Mucosa of stomach (tissue), 1 donor: ENCODE results near the gene GOLGA8J.
"Not testable (repeated sequence)": the region's sequence is repeated elsewhere in the genome, so short reads cannot be mapped to it uniquely, and the experiment has no call there.

Experiments
- H3K27me3 ChIP-seq: one replicate; pipeline ENCODE4 v1.7.0; 2013; ENCODE audit warnings: mild to moderate bottlenecking, low read length; ENCODE audit not compliant: control insufficient read depth, insufficient read depth
- H3K36me3 ChIP-seq: one replicate; pipeline ENCODE4 v1.7.0; 2013; ENCODE audit warnings: low read length; ENCODE audit not compliant: control insufficient read depth, insufficient read depth
- H3K4me1 ChIP-seq: one replicate; pipeline ENCODE4 v1.7.0; 2013; ENCODE audit warnings: mild to moderate bottlenecking, low read length; ENCODE audit not compliant: control insufficient read depth, insufficient read depth
- H3K4me3 ChIP-seq: one replicate; pipeline ENCODE4 v1.7.0; 2013; ENCODE audit warnings: low read length
- H3K9ac ChIP-seq: one replicate; pipeline ENCODE4 v1.7.0; 2013; ENCODE audit warnings: mild to moderate bottlenecking, low read length, moderate library complexity
- H3K9me3 ChIP-seq: one replicate; pipeline ENCODE4 v1.7.0; 2013; ENCODE audit warnings: mild to moderate bottlenecking, low read length, moderate library complexity; ENCODE audit not compliant: control insufficient read depth
- donor health status: Pancreatic carcinoma.

Gene GOLGA8J, protein sequence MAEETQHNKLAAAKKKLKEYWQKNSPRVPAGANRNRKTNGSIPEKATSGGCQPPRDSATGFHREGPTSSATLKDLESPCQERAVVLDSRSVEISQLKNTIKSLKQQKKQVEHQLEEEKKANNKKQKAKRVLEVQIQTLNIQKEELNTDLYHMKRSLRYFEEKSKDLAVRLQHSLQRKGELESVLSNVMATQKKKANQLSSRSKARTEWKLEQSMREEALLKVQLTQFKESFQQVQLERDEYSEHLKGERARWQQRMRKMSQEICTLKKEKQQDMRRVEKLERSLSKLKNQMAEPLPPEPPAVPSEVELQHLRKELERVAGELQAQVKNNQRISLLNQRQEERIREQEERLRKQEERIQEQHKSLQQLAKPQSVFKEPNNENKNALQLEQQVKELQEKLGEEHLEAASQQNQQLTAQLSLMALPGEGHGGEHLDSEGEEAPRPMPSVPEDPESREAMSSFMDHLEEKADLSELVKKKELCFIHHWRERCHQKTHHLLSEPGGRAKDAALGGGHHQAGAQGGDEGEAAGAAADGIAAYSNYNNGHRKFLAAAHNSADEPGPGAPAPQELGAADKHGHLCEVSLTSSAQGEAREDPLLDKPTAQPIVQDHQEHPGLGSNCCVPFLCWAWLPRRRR

DNA sequence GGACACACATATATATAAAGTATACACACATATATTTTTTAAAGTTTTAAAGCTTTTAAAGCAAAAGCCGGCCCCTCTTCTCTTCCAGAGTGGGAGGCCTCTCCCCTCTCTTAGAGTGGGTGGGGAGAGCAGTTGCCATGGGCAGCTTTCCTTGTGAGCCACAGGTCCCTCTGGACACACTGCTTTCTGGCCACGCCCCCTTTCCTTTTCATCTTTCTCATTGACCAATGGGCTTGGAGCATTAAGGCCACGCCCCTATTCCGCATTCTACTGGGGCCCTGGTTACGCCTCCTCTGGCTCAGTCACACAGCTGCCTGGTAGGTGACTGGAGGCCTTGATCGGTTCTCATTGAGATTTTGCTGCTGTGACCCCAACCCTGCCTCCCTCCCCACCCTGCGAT is at the start of gene GOLGA8J:
TSS of gene GOLGA8J (plus strand) at position 301 of the 400 bp plus-strand sequence. CDS start at position 399, 98 bp downstream.
- H3K4me3 ChIP-seq, H3K4me1 ChIP-seq, H3K9ac ChIP-seq, H3K27me3 ChIP-seq, H3K9me3 ChIP-seq, H3K36me3 ChIP-seq: not testable (repeated sequence)

DNA sequence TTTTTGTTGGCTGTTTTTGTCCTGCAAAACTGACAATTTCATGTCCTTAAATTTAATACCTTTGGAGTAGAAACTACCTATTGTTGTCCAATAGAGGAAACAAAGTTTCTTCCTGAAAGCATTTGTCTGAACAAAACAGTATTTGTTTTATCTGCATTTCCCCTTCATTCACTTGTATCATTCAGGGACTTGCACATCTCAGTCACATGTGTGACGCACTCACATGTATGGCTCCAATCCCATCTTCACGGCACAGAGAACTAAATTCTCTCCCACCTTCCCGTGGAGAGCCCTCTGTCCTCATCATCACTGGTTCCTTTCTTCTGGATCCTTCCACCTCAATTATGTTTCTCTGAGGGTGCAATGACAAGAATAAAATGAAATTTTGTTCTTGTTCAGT is 49.5 kb upstream of the GOLGA8J start:
- no peaks in the 10 kb centered on the region for H3K27me3 ChIP-seq
- H3K36me3 ChIP-seq: no peaks in the 10 kb centered on the region
- no peak overlapping the region for H3K9ac ChIP-seq
- no peaks in the 10 kb centered on the region for H3K4me1 ChIP-seq
- H3K4me3 ChIP-seq: no peak overlapping the region
- H3K9me3 ChIP-seq: no peaks in the 10 kb centered on the region

DNA sequence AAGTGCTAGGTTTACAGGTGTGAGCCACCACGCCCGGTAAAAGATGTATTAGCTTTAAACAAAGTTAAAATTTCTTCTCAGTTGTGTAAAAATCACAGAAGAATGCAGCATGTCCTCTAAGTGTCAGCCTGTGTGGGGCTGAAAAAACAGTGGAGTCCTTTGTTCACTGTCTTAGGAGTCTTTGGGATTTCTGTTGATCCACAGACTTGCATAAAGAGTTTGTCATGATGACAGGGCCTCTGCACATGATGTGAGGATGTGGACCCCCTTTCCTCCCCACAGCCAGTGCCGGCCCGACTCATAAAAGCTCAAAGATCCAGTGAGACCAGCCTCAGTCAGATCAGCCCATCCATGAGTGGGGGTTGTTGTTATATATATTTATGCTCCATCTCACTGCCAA is 49.0 kb upstream of the GOLGA8J start:
- Histone ChIP-seq H3K9ac (no peak overlapping the region), H3K27me3 (no peaks in the 10 kb centered on the region), H3K36me3 (no peaks in the 10 kb centered on the region), H3K9me3 (no peaks in the 10 kb centered on the region), H3K4me3 (no peak overlapping the region), H3K4me1 (no peaks in the 10 kb centered on the region)

DNA sequence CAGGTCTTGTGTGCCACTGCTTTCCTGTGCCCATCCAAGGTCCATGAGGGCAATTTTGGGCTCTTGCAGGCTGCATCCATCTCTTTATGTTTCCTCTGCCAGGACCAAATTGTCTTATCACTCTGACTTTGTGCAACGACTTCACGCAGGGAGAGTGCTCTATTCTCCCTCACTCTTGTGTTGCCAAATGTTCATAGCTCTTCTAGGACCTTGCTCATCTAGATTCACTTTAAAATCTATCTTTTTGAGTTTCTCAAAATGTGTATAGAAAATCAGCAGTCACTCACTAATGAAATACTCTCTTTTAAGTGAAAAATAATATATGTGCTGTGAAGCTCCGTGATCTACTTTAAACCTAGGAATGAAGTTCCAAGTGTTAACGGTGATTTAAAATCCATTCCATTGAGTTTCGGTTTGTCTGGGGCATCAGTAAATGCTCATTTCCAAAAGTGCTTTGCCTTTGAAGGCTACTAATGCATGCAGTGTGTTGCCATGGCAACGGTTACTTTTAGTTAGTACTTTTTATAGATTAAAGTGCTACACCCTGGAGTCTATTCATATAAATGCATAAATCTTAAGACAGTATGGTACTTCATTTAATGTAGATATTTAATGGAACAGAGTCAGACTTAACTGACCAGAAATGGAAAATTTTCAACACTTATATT is 46.6 kb upstream of the GOLGA8J start:
- H3K9me3 ChIP-seq: no peaks in the 10 kb centered on the region
- H3K9ac ChIP-seq: no peak overlapping the region
- no peaks in the 10 kb centered on the region for H3K4me1 ChIP-seq
- no peaks in the 10 kb centered on the region for H3K36me3 ChIP-seq
- H3K4me3 ChIP-seq: no peak overlapping the region
- H3K27me3 ChIP-seq: no peaks in the 10 kb centered on the region

DNA sequence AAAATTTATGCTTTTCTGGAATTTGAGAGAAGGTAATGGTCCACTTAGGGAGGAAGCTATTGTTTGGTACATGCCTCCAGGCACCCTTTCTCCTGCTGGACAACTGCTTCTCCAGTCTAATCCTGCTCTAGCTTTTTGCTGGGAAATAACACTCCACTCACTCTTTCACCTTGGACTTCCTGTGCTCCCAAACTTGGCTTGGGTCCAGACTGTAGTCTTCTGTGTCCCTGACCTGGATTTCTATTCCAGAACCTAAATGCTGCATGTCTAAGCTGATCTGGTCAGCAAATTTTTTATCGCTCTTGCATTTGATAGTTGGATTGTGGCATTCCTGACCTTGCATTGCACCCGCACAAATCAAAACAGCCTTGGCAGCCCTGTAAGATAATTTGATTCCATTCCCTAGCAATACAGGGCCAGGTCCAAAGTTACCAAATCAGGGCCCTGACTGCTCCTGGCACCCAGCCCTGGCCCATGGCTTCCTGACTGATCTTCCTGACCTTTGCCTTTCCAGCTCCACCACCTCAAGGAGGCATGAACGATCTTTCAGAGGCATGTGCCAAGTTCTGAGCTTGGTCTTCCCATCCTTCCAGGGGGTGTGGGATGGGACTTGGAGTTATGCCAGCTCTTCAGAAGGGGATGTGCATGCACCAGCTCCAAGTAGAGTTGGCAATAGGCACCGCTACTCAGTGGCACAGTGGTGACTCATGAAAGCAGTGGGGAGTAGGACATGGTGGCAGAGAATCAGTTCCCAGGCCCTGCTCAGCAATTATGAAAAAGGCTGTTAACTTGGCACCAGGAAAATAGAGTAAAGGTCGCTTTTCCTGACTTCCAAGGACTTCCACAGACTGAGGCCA is 43.9 kb upstream of the GOLGA8J start:
- H3K36me3 ChIP-seq: no peaks in the 10 kb centered on the region
- H3K27me3 ChIP-seq: no peaks in the 10 kb centered on the region
- no peaks in the 10 kb centered on the region for H3K4me1 ChIP-seq
- H3K4me3 ChIP-seq: no peak overlapping the region
- H3K9ac ChIP-seq: no peak overlapping the region
- H3K9me3 ChIP-seq: no peaks in the 10 kb centered on the region

DNA sequence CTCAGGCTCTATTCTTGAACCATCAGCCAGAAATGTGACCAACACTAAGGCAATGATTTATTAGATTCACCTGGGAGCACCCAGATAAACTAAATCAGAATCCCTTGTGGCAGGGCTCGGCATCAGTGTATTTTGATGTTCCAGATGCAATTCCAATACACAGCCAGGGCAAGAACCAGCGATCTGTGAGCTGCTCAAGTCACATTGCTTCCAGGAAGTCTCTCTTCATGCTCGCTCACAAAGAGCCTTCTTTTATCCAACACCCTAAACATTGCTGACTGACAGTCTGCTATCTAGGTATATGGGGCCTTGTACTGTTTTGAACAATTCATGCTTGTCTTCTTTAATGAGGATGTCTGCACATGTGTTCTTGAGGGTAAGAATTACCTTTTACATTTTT is 40.9 kb upstream of the GOLGA8J start:
- Histone ChIP-seq H3K27me3 (no peaks in the 10 kb centered on the region), H3K9ac (no peak overlapping the region), H3K9me3 (no peaks in the 10 kb centered on the region), H3K4me3 (no peak overlapping the region), H3K36me3 (no peaks in the 10 kb centered on the region), H3K4me1 (peaks cover 3% of the 10 kb centered on the region)

DNA sequence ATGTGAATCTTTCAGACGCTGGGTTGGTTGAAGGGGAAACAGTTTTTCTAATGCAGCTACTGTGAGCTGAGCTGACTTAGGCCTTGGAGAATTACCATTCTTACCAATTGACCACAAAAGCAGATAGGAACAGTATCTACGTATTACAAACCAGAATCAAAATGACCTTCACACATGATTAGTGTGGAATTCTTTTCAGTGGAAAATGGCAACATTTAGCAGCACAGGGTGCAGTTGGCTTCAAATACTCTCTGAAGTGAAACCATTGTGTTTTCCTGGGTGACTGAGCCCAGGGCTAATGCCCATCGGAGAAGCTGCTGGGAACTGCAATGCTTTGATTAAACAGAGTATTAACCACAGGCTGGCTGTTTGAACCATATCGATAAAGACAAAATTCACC is 40.2 kb upstream of the GOLGA8J start:
- no peak overlapping the region for H3K9ac ChIP-seq

DNA sequence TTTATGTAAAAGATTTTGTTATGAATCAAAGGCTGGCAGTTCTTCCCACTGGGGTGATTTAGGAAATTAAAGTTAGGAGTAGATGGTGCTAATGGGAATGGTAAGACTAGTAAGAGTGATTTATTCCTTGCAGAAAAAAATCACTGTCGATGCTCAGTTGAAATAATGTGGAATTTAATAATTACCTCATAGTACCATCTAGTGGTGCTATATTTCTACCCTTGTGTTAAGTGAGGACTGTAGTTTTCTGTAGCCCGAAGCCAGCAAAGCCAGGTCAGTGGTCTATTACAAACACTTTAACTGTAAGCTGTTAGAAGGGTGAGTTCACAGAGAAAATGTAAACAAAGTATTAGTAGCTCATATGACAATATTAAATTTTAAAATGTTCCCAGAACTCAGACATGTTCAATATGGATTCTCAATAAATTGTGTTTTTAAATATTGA is 39.5 kb upstream of the GOLGA8J start:
- no peak overlapping the region for H3K4me3 ChIP-seq
- H3K9me3 ChIP-seq: no peaks in the 10 kb centered on the region
- no peak overlapping the region for H3K9ac ChIP-seq
- H3K4me1 ChIP-seq: peaks cover 3% of the 10 kb centered on the region
- no peaks in the 10 kb centered on the region for H3K27me3 ChIP-seq
- no peaks in the 10 kb centered on the region for H3K36me3 ChIP-seq

More for the DNA sequence above, 40.2 kb upstream of the GOLGA8J start:
- Histone ChIP-seq H3K4me3 (no peak overlapping the region), H3K27me3 (no peaks in the 10 kb centered on the region), H3K9me3 (no peaks in the 10 kb centered on the region), H3K4me1 (peaks cover 3% of the 10 kb centered on the region), H3K36me3 (no peaks in the 10 kb centered on the region)

DNA sequence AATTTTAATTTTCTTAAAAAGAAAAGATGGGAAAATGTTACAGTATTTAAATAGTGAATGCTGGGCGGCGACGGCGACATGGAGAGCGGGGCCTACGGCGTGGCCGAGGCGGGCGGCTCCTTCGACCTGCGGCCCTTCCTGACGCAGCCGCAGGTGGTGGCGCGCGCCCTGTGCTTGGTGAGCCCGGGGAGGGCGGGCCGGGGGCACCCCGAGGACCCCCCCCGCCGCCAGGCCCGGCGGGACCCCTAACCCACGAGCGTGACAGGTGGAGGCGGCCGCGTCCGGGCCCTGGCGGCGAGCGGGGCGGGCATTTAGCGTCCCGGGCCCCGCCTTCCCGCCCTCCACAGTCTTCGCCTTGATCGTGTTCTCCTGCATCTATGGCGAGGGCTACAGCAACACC is 38.4 kb upstream of the GOLGA8J start:
- Histone ChIP-seq H3K4me3 (no peak overlapping the region), H3K4me1 (peaks cover 3% of the 10 kb centered on the region), H3K9me3 (no peaks in the 10 kb centered on the region), H3K9ac (no peak overlapping the region), H3K27me3 (no peaks in the 10 kb centered on the region), H3K36me3 (no peaks in the 10 kb centered on the region)

DNA sequence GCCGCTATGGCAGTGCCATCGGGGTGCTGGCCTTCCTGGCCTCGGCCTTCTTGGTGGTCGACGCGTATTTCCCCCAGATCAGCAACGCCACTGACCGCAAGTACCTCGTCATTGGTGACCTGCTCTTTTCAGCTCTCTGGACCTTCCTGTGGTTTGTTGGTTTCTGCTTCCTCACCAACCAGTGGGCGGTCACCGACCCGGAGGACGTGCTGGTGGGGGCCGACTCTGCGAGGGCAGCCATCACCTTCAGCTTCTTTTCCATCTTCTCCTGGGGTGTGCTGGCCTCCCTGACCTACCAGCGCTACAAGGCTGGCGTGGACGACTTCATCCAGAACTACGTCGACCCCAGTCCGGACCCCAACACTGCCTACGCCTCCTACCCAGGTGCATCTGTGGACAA is 37.9 kb upstream of the GOLGA8J start:
- not testable (repeated sequence) for H3K4me3 ChIP-seq, H3K27me3 ChIP-seq, H3K9me3 ChIP-seq, H3K4me1 ChIP-seq, H3K36me3 ChIP-seq, H3K9ac ChIP-seq

DNA sequence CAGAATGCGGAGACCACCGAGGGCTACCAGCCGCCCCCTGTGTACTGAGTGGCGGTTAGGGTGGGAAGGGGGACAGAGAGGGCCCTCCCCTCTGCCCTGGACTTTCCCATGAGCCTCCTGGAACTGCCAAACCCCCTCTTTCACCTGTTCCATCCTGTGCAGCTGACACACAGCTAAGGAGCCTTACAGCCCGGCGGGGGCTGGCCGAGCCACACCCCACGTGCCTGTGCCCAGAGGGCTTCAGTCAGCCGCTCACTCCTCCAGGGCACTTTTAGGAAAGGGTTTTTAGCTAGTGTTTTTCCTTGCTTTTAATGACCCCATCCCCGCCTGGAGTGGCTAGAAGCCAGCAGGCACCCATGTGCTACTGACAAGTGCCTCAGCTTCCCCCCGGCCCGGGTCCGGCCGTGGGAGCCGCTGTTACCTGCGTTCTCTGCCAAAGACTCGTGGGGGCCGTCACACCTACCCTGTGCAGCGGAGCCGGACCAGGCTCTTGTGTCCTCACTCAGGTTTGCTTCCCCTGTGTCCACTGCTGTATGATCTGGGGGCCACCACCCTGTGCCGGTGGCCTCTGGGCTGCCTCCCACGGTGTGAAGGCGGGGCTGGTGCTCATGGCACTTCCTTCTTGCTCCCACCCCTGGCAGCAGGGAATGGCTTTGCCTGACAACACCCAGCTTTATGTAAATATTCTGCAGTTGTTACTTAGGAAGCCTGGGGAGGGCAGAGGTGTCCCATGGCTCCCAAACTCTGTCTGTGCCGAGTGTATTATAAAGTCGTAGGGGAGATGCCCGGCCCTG is 37.3 kb upstream of the GOLGA8J start:
- not testable (repeated sequence) for H3K4me3 ChIP-seq
- H3K9ac ChIP-seq: peak overlapping the region; percentile 51

More for the DNA sequence above, 37.3 kb upstream of the GOLGA8J start:
- H3K4me1 ChIP-seq, H3K27me3 ChIP-seq, H3K36me3 ChIP-seq, H3K9me3 ChIP-seq: not testable (repeated sequence)
